KMS-11 (cell line): ENCODE results near the gene ABAT.

Source experiments
- H2AFZ ChIP-seq: fragments of 200-600 bp; sonication (generic); 2 replicates; pipeline ENCODE4 v1.6.1; 2016; ENCODE audit warnings: antibody characterized with exemption, mixed run types, low read depth
- H3K27ac ChIP-seq: fragments of 200-600 bp; sonication (generic); 2 replicates; pipeline ENCODE4 v1.6.1; 2016; ENCODE audit warnings: mild to moderate bottlenecking, mixed run types
- H3K27me3 ChIP-seq: fragments of 200-600 bp; sonication (generic); 2 replicates; pipeline ENCODE4 v1.6.1; 2017; ENCODE audit warnings: mild to moderate bottlenecking, low read depth, mixed run types, moderate library complexity; ENCODE audit not compliant: insufficient read depth
- H3K36me3 ChIP-seq: fragments of 200-600 bp; sonication (generic); 2 replicates; pipeline ENCODE4 v1.6.1; 2017; ENCODE audit warnings: mild to moderate bottlenecking, mixed run types; ENCODE audit not compliant: insufficient read depth
- H3K4me1 ChIP-seq: fragments of 200-600 bp; sonication (generic); 2 replicates; pipeline ENCODE4 v1.6.1; 2016; ENCODE audit warnings: mild to moderate bottlenecking, low read depth, mixed run types; ENCODE audit not compliant: poor library complexity, severe bottlenecking
- H3K4me2 ChIP-seq: fragments of 200-600 bp; sonication (generic); 2 replicates; pipeline ENCODE4 v1.7.0; 2016; ENCODE audit warnings: mild to moderate bottlenecking, mixed run types
- H3K4me3 ChIP-seq: fragments of 200-600 bp; sonication (generic); IDR thresholded peaks from 2 replicates; pipeline ENCODE4 v1.6.1; 2017; ENCODE audit warnings: low read depth, low read length, mixed read lengths; ENCODE audit not compliant: insufficient read depth
- H3K79me2 ChIP-seq: fragments of 200-600 bp; sonication (generic); 2 replicates; pipeline ENCODE4 v1.6.1; 2016; ENCODE audit warnings: low read depth, mixed run types; ENCODE audit not compliant: insufficient read depth
- H3K9ac ChIP-seq: fragments of 200-600 bp; sonication (generic); 2 replicates; pipeline ENCODE4 v1.6.1; 2016; ENCODE audit warnings: mild to moderate bottlenecking, mixed run types
- H4K20me1 ChIP-seq: fragments of 200-600 bp; sonication (generic); 2 replicates; pipeline ENCODE4 v1.6.1; 2016; ENCODE audit warnings: mild to moderate bottlenecking, mixed run types; ENCODE audit not compliant: insufficient read depth
- TF ChIP-seq, protein P1 (sequence below): fragments of 200-600 bp; sonication (generic); conservative IDR thresholded peaks from 2 replicates; pipeline ENCODE4 v1.6.1; 2017; ENCODE audit warnings: low read depth, mild to moderate bottlenecking, antibody characterized with exemption, low read length, moderate library complexity, mixed read lengths

The ABAT gene

DNA sequence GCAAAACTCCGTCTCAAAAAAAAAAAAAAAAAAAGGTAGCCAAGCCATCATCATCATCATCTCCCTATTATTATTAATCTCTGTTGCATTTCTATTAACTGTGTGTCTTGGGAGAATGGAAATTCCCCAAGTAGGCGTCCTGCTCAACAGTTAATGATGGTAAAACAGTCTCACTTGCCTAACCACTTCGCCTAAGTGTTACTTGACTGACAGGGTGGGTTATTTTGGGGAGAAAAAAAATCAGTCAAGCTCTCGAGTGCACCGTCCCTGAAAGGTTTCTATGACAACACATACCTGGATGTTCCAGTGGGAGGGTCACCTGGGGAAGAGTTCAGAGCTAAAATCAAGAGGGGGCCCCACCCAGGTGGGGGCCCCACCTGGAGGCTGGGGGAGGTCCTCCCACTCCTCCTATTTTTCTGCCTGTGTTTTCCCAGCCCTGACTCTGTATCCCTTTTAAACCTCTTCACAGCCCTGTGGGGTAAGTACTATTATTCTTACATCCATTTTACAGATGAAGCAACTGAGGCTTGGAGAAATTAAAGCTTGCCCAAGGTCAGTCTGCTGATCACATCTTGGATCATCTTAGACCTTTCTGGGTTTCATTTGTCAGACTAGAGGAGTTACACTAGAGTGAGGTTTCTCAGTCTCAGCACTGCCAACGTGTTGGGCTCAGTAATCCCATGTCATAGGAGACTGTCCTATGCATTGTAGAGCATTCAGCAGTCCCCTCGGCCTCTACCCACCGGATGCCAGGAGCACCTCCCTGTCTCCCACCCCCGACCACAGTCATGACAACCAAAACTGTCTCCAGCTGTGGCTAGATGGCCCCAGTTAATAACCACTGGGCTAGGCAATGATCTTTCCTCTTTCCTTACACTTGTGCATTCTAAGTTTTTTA is 11.0 kb upstream of the ABAT start:
- no peaks in the 10 kb centered on the region for H3K27me3 ChIP-seq
- no peak overlapping the region for H3K4me3 ChIP-seq
- H3K36me3 ChIP-seq = no peaks in the 10 kb centered on the region
- H2AFZ ChIP-seq = no peak overlapping the region
- TF ChIP-seq, protein P1, sequence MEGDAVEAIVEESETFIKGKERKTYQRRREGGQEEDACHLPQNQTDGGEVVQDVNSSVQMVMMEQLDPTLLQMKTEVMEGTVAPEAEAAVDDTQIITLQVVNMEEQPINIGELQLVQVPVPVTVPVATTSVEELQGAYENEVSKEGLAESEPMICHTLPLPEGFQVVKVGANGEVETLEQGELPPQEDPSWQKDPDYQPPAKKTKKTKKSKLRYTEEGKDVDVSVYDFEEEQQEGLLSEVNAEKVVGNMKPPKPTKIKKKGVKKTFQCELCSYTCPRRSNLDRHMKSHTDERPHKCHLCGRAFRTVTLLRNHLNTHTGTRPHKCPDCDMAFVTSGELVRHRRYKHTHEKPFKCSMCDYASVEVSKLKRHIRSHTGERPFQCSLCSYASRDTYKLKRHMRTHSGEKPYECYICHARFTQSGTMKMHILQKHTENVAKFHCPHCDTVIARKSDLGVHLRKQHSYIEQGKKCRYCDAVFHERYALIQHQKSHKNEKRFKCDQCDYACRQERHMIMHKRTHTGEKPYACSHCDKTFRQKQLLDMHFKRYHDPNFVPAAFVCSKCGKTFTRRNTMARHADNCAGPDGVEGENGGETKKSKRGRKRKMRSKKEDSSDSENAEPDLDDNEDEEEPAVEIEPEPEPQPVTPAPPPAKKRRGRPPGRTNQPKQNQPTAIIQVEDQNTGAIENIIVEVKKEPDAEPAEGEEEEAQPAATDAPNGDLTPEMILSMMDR = no peak
- no peaks in the 10 kb centered on the region for H4K20me1 ChIP-seq
- no peaks in the 10 kb centered on the region for H3K79me2 ChIP-seq
- H3K9ac ChIP-seq = no peak overlapping the region
- no peaks in the 10 kb centered on the region for H3K4me1 ChIP-seq
- H3K27ac ChIP-seq = no peak overlapping the region
- no peak overlapping the region for H3K4me2 ChIP-seq

- Histone ChIP-seq H3K27me3 (no peaks in the 10 kb centered on the region), H3K4me2 (no peak overlapping the region), H3K79me2 (no peaks in the 10 kb centered on the region), H2AFZ (no peak overlapping the region), H3K36me3 (no peaks in the 10 kb centered on the region), H3K27ac (no peak overlapping the region), H3K4me3 (no peak overlapping the region), H3K9ac (no peak overlapping the region), H3K4me1 (no peaks in the 10 kb centered on the region), H4K20me1 (no peaks in the 10 kb centered on the region)
- TF ChIP-seq, protein P1 = no peak
Observed at GRCh38 chr16:8665529-8665928, 8.9 kb upstream of the ABAT start.

DNA sequence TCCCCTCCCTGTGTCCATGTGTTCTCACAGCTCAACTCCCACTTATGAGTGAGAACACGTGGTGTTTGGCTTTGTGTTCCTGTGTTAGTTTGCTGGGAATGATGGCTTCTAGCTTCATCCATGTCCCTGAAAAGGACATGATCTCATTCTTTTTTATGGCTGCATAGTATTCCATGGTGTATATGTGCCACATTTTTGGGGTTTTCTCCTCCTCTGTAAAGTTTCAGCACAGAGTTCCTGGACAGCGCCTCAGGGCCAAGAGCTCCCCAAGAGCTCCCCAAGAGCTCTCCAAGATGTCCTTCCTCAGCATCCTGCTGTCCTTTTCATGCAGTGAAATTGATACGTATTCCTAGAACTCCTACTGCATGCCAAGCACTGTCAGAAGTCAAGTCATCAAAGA is 6.9 kb upstream of the ABAT start:
- H2AFZ ChIP-seq = no peak overlapping the region
- no peaks in the 10 kb centered on the region for H3K4me1 ChIP-seq
- no peak overlapping the region for H3K4me2 ChIP-seq
- TF ChIP-seq, protein P1 = no peak
- H3K79me2 ChIP-seq = no peaks in the 10 kb centered on the region
- no peak overlapping the region for H3K9ac ChIP-seq
- H3K4me3 ChIP-seq = no peak overlapping the region
- no peaks in the 10 kb centered on the region for H3K27me3 ChIP-seq
- H4K20me1 ChIP-seq = no peaks in the 10 kb centered on the region
- no peaks in the 10 kb centered on the region for H3K36me3 ChIP-seq
- H3K27ac ChIP-seq = no peak overlapping the region

GRCh38 chr16:8668113-8668512 is 6.3 kb upstream of the ABAT start:
- no peak overlapping the region for H2AFZ ChIP-seq
- no peak overlapping the region for H3K4me3 ChIP-seq
- H3K9ac ChIP-seq = no peak overlapping the region
- H3K27me3 ChIP-seq = no peaks in the 10 kb centered on the region
- no peak overlapping the region for H3K27ac ChIP-seq
- TF ChIP-seq, protein P1 = no peak
- H3K4me2 ChIP-seq = no peak overlapping the region
- no peaks in the 10 kb centered on the region for H4K20me1 ChIP-seq
- no peaks in the 10 kb centered on the region for H3K4me1 ChIP-seq
- no peaks in the 10 kb centered on the region for H3K79me2 ChIP-seq
- H3K36me3 ChIP-seq = no peaks in the 10 kb centered on the region
